Activated CD4-positive, alpha-beta T cell treated with anti-CD3 and anti-CD28 coated beads for 1 hour (primary cell): Measurements from ENCODE around the gene TMEM255B.
"Not testable (repeated sequence)": the region's sequence is repeated elsewhere in the genome, so short reads cannot be mapped to it uniquely, and the experiment has no call there.

ENCODE experiments used
- DNase-seq: peaks from one replicate; pipeline ENCODE4 v3.0.0-alpha.2; 2020

The TMEM255B gene

DNA sequence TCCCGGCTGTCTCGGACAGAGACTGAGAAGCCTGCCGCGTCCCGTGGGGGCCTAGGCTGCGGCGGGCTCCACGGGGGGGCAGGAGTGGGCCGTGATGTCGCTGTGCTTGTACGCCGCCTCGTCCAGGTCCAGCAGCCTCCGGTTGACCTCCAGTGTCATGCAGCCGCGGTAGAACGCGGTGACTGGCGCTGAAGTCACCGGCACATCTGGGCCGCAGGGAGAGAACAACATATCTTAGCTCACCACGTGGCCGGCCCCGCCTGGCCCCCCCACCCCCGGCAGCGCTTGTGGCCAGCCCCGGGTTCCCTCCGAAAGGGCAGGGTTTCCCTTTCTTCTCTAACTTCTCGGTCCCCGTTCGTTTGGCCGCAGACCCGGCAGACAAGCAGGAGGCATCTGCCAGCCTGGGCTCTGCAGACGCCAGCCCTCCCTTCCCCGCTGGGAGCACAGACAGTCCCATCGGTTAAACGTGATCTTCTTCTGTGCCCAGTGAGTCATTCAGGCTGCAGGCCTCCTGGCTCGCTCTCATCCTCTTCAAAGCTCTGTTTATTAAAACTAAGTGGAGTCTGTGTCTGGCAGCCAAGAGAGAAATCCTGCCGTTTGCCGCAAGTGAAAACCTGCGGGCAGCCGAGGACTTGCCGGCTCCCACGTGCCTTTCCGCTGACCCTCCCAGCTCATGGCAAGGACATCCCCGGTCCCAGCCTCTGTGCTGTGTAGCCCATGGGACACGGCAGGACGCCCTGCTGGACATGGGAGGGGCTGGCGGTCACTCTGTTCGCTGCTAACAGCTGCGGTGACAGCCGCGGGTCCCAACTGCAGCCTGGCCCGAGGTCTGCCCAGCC lies 62.0 kb downstream of the TMEM255B start:
- DNase-seq: no peak

DNA sequence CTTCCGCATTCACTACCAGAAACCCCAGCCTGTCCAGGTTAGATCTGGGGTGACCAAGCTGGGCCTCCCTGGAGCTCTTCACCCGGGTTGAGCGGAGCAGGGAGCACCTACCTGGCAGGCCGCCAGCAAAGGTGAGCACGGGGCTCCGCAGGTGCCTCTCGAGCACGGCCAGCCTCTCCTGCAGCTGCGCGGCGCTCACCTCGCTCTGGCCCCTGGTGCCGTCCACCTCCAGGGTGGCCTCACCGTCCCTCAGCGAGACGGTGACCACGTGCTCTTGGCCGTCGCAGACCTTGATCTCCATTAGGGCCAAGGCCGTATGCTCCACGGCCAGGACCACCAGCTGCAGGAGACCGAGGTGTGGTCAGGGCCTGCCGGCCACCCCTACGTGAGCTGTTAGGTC lies 62.8 kb downstream of the TMEM255B start:
- DNase-seq: no peak

DNA sequence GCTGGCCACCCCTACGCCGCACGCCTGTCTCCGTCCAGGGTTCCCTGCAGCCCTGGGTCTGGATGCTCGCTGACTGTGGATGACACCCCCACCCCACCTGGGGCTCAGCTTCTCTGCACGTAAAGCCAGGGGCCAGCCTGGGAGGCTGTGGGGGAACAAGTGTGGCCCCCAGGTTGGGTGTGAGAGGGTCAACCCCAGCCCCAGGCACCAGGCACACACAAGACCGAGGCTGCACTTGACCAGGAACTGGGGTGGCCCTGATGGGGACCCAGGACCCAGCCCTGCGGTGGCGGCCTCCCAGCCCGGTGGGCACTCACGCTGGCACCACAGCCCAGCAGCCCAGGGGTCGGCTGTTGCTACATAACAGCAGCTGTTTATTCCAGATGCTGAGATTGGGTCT lies 63.2 kb downstream of the TMEM255B start:
- DNase-seq: no peak

DNA sequence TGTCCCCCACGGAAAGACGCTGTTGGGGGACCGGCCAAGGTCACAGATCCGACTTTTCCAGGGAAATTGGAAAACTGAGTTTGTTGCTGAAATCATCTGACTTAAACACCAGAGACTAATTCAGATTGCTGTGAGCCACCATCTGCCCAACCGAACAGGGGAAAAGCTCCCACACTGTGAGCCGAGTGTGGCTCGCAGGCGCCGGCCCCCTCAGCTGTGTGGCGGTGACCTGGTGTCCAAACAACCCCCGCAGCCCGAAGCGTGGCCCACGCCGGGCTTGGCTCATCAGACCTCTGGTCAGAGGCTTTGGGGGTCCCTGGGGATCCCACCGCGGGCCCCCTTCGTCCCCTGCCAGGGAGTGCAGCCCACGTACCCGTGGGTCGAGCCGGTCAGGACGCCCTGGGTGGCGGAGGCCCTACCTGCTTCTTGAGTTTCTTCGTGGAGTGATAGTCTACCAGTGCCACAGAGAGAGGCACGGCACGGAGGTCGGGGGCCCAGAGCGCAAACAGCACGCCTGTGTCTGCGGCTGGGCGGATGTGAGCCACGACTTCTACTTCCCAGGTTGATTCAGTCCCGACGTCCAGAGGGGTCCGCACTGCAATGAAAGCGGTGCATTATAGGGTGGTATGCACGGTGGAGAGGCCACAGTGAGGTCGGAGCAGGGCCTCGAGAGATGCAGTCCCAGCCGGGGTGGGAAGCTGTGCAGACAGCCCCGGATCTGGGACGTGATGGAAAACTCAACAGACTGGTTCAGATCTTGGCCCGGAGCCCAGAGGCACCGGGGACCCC lies 64.1 kb downstream of the TMEM255B start:
- no peak for DNase-seq

DNA sequence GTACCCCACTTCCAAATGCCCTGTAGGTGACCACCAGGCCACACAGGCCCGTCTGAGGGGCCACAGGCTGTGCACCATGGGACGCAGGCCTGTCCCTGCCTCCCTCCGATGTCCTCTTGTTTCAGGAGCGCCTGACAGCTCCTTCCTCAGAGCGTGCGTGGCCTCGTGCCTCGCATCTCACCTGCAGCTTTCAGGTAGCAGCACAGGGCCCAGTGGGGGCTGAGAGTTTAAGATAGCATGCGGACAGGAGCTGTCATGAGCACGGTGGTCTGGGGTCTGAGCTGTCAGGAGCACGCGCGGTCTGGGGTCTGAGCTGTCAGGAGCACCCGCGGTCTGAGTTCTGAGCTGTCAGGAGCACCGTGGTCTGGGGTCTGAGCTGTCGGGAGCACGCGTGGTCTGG lies 64.7 kb downstream of the TMEM255B start:
- no peak for DNase-seq

DNA sequence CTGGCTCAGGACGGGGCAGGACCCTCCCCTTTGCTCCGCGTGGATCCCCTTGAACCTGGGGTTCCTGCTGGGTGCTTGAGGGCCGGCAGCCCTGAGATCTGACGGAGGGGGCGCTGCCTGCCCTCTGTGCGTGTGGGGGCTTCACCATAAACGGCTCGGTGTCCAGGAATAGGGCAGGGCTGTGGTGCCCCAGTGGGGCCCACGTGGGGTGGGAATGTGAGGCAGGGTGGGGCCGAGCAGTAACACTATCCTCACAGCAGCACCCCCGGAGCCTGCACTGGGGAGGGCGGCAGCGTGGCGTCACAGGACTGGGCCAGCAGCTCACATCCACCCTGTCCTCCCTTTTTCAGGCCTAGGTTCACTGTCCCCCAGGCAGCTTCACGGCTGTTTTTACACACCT lies 66.8 kb downstream of the TMEM255B start:
- DNase-seq: no peak

DNA sequence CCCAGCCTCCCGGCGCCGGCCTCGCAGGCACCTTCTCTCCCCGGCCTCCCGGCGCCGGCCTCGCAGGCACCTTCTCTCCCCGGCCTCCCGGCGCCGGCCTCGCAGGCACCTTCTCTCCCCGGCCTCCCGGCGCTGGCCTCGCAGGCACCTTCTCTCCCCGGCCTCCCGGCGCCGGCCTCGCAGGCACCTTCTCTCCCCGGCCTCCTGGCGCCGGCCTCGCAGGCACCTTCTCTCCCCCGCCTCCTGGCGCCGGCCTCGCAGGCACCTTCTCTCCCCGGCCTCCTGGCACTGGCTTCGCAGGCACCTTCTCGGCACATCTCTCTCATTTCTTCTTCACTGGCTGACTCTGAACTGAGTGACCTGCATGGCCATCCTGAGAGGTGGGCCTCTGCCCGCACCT lies 67.4 kb downstream of the TMEM255B start:
- DNase-seq: not testable (repeated sequence)

DNA sequence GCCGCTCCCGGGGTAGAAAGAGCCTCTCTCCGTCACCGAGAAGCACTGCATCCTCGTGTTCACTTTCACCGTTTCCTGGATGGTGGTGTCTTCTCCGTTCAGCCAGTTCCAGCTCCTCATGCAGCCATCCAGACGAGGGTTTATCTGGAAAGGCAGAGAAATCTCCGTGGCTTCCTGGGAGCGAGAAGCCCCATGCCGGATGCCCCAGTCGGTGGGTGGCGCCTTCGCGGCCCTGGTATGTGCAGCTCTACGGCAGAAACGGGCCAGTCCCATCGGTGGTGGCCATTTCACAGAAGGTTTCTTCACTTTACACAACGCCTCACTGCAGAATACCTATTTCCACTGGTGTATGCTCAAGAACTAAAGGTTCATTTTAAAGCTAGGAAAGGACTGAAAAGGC lies 68.0 kb downstream of the TMEM255B start:
- no peak for DNase-seq

DNA sequence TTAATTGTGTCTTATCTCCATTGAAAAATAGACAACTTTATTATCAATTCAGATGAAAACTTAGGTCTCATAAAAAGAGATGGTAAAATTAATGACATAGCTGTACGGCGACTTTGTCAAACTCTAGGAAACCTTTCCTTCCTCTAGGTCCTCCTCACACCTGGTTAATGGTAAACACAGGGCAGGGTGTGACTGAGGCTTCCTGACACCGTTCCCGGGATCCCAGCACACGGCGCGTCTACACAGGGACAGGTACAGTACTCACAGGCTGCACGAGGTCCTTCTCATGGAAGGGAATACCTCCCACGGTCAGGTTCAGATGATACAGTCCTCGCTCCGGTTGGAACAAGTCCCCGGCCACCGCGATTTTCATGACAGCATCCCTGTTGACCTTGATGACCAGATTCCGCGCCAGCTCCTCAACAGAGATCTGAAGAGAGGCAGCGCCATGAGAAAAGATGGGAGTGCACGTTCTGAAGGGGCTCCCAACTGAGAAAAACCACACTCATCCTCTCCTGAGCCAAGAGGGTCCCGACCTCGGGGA lies 69.3 kb downstream of the TMEM255B start:
- no peak for DNase-seq

DNA sequence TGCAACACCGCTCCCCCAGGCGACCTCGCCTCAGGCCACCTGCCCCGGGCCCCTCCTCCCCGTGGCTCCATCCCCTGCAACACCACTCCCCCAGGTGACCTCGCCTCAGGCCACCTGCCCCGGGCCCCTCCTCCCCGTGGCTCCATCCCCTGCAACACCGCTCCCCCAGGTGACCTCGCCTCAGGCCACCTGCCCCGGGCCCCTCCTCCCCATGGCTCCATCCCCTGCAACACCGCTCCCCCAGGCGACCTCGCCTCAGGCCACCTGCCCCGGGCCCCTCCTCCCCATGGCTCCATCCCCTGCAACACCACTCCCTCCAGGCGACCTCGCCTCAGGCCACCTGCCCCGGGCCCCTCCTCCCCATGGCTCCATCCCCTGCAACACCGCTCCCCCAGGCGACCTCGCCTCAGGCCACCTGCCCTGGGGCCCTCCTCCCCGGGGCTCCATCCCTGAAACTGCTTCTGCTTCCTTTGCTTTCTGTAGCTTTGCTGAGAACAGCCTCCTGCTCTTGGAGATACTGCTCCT lies 71.5 kb downstream of the TMEM255B start:
- DNase-seq: not testable (repeated sequence)

DNA sequence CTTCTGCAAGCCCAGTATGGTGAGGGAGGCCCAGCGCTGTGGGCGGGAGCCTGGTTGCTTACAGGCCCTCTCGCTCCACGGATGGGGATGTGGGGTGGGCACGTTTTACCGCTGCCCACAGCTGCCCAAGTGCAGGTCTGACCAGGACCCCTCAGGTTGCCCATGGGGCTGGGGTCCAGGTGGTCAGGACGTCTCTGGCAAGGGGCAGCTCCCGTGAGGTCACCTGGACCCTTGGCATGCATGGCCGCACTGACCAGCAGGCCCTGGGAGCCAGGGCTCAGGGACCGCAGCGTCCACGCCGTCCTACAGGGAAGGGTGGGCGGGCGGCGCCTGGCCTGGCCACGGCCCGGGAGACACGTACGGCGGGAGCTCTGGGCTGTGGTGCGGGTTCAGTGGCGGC lies 72.0 kb downstream of the TMEM255B start:
- no peak for DNase-seq

DNA sequence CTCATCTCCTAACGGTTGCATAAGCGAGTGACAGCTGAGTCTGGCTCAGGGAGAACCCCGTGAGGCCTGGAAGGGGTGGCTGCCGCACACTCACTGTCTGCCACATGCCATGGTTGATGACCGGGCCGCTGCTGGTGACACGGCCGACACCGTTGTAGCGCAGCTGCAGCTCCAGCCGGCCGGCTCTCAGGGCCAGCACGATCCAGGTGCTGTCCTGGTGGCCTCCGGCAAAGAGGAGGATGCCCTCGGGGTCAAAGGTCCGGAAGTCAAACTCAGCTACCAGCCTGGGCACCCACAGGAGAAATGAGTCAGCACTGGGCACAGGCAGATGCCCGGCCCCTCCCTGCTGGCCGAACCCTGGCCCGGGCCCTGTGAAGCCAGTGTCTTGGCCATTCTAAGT lies 73.2 kb downstream of the TMEM255B start:
- DNase-seq: no peak

DNA sequence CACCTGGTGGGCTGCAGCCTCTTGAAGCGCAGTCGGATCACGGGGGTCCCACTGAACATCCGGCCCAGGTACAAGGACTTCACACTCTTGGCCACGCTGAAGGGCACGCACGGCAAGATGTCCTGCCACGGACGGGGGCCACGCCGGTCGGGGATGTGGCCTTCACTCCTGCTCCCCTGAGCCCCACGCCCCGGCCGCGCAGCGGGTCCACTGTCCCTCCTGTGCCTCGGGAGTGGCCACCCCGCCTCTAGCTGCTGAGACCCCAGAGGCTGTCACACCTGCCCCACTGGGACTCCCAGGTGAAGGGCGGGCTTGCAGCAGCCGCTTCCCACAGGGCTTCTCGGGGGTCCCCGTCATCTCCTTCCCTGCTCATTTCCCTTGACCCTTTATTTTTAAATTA lies 73.6 kb downstream of the TMEM255B start:
- no peak for DNase-seq

DNA sequence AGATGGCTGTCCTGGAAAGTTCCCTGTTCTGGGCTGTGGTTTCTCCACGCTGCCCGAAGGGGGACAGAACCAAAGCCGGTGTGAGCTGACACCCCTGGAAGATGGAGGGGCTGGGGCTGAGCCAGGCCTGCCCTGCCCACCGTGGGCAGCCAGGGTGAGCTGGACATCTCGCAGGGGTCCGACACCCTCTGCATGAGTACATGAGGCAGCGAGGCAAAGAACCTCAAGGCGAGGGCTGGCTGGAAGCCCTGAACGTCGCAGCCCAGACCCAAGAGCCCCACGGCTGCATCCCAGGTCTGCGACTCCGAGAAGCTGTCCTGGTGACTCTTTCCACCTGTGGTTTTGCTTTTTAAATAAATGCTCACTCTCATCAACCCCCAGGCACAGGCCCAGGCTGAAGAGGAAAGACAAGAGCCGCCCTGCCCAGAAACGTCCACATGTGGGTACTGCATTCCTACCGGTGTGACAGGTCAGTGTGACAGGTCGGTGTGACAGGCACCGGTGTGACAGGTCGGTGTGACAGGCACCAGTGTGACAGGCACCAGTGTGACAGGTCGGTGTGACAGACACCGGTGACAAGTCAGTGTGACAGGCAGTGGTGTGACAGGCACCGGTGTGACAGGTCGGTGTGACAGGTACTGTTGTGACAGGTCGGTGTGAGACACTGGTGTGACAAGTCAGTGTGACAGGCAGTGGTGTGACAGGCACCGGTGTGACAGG lies 74.2 kb downstream of the TMEM255B start:
- no peak for DNase-seq

DNA sequence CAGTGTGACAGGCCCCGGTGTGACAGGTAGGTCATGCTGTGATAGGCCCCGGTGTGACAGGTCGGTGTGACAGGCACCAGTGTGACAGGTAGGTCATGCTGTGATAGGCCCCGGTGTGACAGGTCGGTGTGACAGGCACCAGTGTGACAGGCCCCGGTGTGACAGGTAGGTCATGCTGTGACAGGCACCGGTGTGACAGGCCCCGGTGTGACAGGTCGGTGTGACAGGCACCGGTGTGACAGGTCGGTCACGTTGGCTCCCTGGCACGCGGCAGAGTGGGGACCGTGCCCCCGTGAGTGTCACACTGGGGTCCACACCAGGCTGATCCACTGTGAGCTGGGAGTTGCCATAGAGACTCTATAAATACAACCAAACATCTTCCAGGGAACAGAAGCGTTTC lies 75.0 kb downstream of the TMEM255B start:
- not testable (repeated sequence) for DNase-seq

DNA sequence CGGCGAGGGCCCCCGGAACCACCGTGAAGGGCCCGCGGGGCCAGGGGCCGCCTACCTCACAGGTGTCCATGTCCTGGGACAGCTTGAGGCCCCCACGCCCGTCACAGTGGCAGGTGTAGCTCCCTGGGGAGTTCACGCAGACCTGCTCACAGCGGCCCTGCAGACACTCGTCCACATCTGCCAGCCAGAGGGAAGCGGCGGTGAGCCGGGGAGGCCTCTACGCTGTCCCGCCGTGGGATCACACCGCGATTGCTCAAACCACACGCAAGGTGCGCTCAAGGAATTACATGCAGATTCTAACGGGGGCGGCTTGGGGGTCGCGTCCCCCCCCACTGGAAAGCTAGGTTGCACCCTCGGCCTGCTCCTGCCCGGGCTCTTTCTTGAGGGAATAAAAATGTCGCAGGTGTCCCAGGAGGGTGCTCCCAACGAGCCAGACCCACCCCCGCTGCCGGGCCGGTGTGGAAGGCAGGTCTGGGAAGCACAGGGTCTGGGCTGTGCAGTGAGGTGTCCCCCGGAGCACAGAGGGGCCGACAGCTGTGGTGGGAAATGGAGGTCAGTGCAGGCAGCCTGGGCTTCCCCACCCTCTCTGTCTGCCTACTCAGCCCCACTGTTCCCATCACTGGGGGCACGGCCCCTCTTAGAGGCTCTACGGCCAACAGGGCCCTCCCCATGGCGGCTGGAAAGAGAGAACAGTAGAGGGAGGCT lies 75.6 kb downstream of the TMEM255B start:
- no peak for DNase-seq

DNA sequence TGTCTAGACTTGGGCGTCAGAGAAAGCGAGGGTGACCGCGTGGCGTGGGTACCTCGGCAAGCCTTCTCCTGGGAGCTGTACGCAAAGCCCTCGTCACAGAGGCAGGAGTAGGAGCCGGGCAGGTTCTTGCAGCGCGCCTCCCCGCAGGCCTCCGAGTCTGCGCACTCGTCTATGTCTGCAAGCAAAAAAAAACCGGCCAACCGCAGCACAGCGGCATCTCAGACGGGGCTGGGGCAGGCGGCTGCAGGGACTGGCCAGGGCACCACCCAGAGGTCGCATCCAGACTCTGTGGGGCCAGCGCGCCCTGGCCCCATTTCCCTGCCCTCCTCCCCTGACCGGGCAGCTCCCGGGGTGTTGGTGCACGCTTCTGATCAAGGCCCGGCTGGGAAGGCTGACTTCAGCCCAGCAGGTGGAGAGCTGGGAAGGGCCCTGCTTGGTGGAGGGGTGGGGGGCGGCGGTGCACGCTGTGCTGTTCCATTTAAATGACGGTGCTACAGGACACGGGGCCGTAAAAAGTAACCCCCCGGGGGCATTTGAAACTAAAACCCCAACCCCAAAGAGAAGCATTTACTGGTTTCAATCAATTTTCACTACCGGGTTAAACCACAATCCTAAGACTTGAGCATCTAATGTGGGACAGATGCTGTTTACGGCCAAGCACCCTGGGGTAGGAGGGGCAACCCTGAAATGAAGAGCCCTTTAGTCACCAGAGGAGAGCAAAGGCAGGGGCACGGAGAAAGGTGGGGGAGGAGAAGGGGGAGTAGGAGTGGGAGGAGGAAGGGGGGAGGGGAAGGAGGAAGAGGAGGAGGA lies 76.6 kb downstream of the TMEM255B start:
- no peak for DNase-seq

DNA sequence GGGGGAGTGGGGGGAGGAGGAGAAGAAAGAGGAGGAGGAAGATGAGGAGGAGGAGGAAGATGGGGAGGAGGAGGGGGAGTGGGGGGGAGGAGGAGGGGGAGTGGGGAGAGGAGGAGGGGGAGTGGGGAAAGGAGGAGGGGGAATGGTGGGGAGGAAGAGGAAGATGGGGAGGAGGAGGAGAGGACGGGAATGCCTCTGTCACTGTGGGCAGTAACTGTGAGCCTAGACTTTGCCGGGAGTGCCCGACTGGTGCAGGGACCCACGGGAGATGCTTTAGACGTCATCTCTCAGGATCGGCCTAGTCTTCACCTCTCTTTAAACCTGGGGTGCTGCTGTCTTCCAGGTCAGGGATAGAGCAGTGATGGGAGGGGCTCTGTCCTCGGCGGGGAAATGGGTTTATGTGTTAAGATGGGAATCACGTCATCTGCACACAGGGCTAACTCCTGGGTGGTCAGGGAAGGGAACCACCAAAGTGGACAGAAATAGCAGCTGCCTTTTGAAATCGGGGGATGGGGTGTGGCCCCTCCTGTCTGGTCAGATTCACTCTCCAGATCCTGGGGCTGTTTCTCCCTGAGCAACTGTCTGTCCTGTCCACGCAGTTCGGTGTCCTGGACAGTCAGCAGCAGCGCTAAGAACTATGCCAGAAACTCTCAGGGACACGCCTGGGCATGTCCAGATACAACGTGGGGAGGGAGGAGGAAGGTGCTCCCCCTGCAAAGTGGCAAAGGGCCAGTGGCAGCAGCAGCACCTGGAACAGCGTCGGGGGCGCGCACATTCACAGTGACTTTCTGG lies 77.9 kb downstream of the TMEM255B start:
- DNase-seq: no peak

DNA sequence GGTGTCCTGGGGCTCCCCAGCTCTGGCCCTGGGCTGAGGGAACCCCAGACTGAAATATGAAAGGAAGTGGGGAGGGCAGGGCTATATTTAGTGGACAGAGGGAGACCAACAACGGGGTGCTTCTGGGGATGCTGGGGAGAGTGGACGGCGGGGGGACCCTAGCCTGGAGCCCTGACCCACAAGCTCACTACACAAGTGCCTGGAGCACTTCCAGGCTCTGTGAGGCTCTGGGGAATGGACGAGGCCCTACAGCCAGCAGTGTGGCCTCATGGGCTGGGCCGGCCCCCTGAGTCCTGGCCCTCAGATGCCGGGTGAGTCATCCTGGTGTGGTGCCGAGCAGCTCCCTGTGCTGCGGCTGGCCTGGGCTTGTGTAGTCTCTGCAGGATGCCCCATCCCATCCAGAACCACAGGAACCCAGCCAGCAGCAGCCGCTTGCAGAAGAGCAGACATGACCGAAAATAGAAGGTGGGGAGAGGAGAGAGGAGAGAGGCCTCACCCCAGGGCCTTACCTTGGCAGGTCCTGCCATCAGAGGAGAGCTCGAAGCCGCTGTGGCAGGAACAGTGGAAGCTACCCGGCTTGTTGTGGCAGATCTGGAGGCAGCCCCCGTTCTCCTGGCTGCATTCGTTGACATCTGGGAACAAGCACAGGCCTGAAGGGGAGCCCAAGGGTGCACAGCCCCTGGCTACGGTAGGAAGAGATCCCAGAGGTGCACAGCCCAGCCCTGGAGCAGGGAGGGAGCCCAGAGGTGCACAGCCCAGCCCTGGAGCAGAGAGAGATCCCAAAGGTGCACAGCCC lies 78.7 kb downstream of the TMEM255B start:
- DNase-seq: no peak

DNA sequence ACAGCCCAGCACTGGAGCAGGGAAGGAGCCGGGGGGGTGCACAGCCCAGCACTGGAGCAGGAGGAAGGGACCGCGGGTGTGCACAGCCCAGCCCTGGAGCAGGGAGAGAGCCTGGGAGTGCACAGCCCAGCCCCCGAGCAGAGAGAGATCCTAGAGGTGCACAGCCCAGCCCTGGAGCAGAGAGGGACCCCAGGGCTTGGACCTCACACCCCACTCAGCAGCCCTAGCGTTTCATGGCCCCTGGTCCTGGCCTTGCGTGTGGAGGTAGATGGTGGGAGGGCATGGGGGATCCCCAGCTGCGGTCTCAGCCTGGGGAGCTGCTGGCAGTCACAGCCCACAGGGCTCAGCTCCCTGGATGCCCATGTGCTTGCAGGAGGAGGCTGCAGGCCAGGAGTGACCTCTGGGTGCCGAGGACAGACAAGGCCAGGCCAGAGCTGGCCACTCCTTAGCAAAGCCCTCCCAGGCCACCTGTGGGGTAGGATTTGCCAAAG lies 79.7 kb downstream of the TMEM255B start:
- DNase-seq: no peak
